ENCODE data around the gene PLA2G15.

- TF ChIP-seq CTCF (IDR thresholded peaks at IDR 0.05) (no peak), POLR2AphosphoS5 (IDR thresholded peaks at IDR 0.05) (no peak)
These were observed 43.1 kb downstream of the PLA2G15 start for GRCh38 chr16:68288252-68288650.
